Neural crest cell (in vitro differentiated cells): ENCODE results near the gene DOCK1. TPM values are rescaled to one million over a fixed set of nuclear protein-coding genes. Genes with fewer than 3 reads are reported as not detected.
"Not testable (repeated sequence)": the region's sequence is repeated elsewhere in the genome, so short reads cannot be mapped to it uniquely, and the experiment has no call there.

Source experiments
- DNase-seq: peaks from one replicate; pipeline ENCODE4 v3.0.0; 2021; ENCODE audit warnings: low read depth, mixed read lengths, low spot score
- H3K27ac Mint-ChIP-seq: one replicate; pipeline ENCODE4 v1.8.0; 2021; ENCODE audit warnings: mild to moderate bottlenecking, mixed read lengths; ENCODE audit not compliant: unreplicated experiment
- H3K27me3 Mint-ChIP-seq: 2 replicates; pipeline ENCODE4 v1.8.0; 2021; ENCODE audit warnings: low read depth, mild to moderate bottlenecking, mixed read lengths
- H3K36me3 Mint-ChIP-seq: 2 replicates; pipeline ENCODE4 v1.8.0; 2021; ENCODE audit warnings: low read depth, mild to moderate bottlenecking, mixed read lengths
- H3K4me1 Mint-ChIP-seq: 2 replicates; pipeline ENCODE4 v1.8.0; 2021; ENCODE audit warnings: mixed read lengths
- H3K4me3 Mint-ChIP-seq: one replicate; pipeline ENCODE4 v1.8.0; 2021; ENCODE audit warnings: mild to moderate bottlenecking, mixed read lengths
- H3K9me3 Mint-ChIP-seq: 2 replicates; pipeline ENCODE4 v1.8.0; 2021; ENCODE audit warnings: mixed read lengths
- total RNA-seq: library from RNA; stranded (reverse); gene quantifications from 2 replicates; pipeline ENCODE4 v1.2.1, GENCODE V29; 2021
- TF ChIP-seq, protein P1 (sequence below): fragments of 200-600 bp; sonication (generic); conservative IDR thresholded peaks from 2 replicates; pipeline ENCODE4 v1.5.0; 2021; ENCODE audit warnings: antibody characterized with exemption, mild to moderate bottlenecking

Gene DOCK1
- total RNA-seq, 1 donor from 2014 or later, result 55.8 TPM

GRCh38 chr10:126872768-126873167 lies 32.5 kb upstream of the DOCK1 start:
- Mint-ChIP-seq H3K4me1 (peaks cover 8% of the 10 kb centered on the region), H3K27ac (peak overlapping the region; percentile 24), H3K9me3 (peaks cover 4% of the 10 kb centered on the region), H3K4me3 (no peak overlapping the region), H3K36me3 (no peaks in the 10 kb centered on the region), H3K27me3 (peaks cover 4% of the 10 kb centered on the region)
- TF ChIP-seq, protein P1, sequence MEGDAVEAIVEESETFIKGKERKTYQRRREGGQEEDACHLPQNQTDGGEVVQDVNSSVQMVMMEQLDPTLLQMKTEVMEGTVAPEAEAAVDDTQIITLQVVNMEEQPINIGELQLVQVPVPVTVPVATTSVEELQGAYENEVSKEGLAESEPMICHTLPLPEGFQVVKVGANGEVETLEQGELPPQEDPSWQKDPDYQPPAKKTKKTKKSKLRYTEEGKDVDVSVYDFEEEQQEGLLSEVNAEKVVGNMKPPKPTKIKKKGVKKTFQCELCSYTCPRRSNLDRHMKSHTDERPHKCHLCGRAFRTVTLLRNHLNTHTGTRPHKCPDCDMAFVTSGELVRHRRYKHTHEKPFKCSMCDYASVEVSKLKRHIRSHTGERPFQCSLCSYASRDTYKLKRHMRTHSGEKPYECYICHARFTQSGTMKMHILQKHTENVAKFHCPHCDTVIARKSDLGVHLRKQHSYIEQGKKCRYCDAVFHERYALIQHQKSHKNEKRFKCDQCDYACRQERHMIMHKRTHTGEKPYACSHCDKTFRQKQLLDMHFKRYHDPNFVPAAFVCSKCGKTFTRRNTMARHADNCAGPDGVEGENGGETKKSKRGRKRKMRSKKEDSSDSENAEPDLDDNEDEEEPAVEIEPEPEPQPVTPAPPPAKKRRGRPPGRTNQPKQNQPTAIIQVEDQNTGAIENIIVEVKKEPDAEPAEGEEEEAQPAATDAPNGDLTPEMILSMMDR, result no peak
- DNase-seq, result no peak

DNA sequence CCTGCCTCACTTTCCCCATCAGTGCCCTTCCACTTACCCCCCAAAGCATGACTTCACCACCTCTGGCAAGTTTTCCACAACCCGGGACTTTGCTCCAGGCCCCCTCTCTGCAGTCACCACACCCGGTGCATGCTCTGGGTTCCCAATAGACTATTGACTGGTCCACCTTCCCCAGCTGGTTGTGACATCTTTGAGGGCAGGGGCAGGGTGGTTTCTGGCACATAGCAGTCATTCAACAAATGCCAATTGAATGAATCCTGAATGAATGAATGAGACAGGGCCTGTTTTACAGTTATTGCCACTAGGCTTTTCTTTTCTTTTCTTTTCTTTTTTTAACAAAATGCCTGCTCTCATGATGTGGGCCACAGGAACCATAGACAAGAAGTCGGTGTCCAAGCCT lies 28.8 kb upstream of the DOCK1 start:
- Mint-ChIP-seq H3K4me1 (peaks cover 19% of the 10 kb centered on the region), H3K27ac (no peak overlapping the region), H3K27me3 (peaks cover 7% of the 10 kb centered on the region), H3K36me3 (no peaks in the 10 kb centered on the region), H3K4me3 (no peak overlapping the region), H3K9me3 (no peaks in the 10 kb centered on the region)
- TF ChIP-seq, protein P1, result no peak
- no peak for DNase-seq

DNA sequence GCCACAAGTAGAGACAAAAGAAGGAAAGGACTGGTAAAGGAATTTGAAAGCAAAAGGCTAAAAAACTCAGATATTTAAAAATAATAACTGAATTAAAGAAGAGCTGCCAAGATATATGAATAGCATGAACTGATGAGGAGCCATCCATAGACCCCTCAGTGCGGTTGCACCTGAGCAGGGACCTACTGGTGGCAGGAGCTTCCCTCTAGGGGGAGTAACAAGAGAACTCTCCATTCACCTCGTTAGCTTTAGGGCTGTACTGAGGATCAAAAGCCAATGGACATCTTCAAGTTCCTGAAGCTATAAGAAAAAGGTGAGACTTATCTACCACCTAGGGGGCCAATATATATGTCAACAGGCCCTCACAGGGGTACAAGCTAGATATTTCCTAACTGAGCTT lies 27.8 kb upstream of the DOCK1 start:
- Mint-ChIP-seq H3K27me3 (peaks cover 7% of the 10 kb centered on the region), H3K36me3 (no peaks in the 10 kb centered on the region)

DNA sequence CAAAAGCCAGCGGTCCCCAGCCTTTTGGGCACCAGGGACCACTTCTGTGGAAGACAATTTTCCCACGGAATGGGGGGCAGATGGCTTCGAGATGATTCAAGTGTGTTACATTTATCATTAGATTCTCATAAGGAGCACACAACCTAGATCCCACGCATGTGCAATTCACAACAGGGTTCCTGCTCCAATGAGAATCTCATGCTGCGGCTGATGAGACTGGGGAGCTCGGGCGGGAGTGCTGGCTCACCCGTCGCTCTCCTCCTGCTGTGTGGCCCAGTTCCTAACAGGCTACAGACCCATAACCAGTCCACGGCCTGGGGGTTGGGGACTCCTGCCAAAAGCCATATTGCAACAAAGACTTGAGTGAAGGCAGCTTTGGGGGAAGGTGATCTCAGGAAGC lies 26.6 kb upstream of the DOCK1 start:
- peaks cover 7% of the 10 kb centered on the region for H3K27me3 Mint-ChIP-seq
- H3K9me3 Mint-ChIP-seq, result no peaks in the 10 kb centered on the region
- TF ChIP-seq, protein P1, result no peak
- H3K4me3 Mint-ChIP-seq, result no peak overlapping the region
- H3K4me1 Mint-ChIP-seq, result peaks cover 23% of the 10 kb centered on the region
- no peaks in the 10 kb centered on the region for H3K36me3 Mint-ChIP-seq
- H3K27ac Mint-ChIP-seq, result no peak overlapping the region
- no peak for DNase-seq

More for the DNA sequence above, 27.8 kb upstream of the DOCK1 start:
- Mint-ChIP-seq H3K27ac (no peak overlapping the region), H3K4me1 (peaks cover 25% of the 10 kb centered on the region), H3K4me3 (no peak overlapping the region), H3K9me3 (no peaks in the 10 kb centered on the region)
- TF ChIP-seq, protein P1, result no peak
- DNase-seq, result no peak

GRCh38 chr10:126880926-126881325 lies 24.3 kb upstream of the DOCK1 start:
- TF ChIP-seq, protein P1, result no peak
- no peaks in the 10 kb centered on the region for H3K9me3 Mint-ChIP-seq
- peaks cover 3% of the 10 kb centered on the region for H3K27me3 Mint-ChIP-seq
- no peak for DNase-seq
- no peak overlapping the region for H3K27ac Mint-ChIP-seq
- no peaks in the 10 kb centered on the region for H3K36me3 Mint-ChIP-seq
- no peak overlapping the region for H3K4me3 Mint-ChIP-seq
- peaks cover 18% of the 10 kb centered on the region for H3K4me1 Mint-ChIP-seq

- Mint-ChIP-seq H3K4me3 (peak overlapping the region; percentile 87), H3K4me1 (peaks cover 18% of the 10 kb centered on the region), H3K27ac (peak overlapping the region; percentile 94)
- peak; percentile 24 for DNase-seq
- H3K27me3 Mint-ChIP-seq, H3K9me3 Mint-ChIP-seq, H3K36me3 Mint-ChIP-seq: not testable (repeated sequence)
These were observed 23.2 kb upstream of the DOCK1 start for GRCh38 chr10:126882055-126882454.

GRCh38 chr10:126888436-126888835 lies 16.8 kb upstream of the DOCK1 start:
- H3K27ac Mint-ChIP-seq, H3K36me3 Mint-ChIP-seq, H3K9me3 Mint-ChIP-seq, H3K27me3 Mint-ChIP-seq, H3K4me1 Mint-ChIP-seq, H3K4me3 Mint-ChIP-seq, DNase-seq: not testable (repeated sequence)
